NCI-H2029 (cell line): Measurements from ENCODE around the gene MBTD1.
"Not testable (repeated sequence)": the region's sequence is repeated elsewhere in the genome, so short reads cannot be mapped to it uniquely, and the experiment has no call there.

Experiments used
- DNase-seq: peaks from one replicate; lab custom pipeline; 2025; lab: John Stamatoyannopoulos, UW

The MBTD1 gene

GRCh38 chr17:51255673-51256072 is 4.2 kb downstream of the MBTD1 start:
- no peak for DNase-seq

- no peak for DNase-seq
Measured at GRCh38 chr17:51251010-51251409, 8.8 kb downstream of the MBTD1 start.

- no peak for DNase-seq
Measured at GRCh38 chr17:51250314-51250840, 9.5 kb downstream of the MBTD1 start.

- no peak for DNase-seq
Measured at GRCh38 chr17:51245535-51245934, 14.3 kb downstream of the MBTD1 start.

- DNase-seq, result no peak
Measured at GRCh38 chr17:51244041-51244440, 15.8 kb downstream of the MBTD1 start.

GRCh38 chr17:51240275-51240674 is 19.6 kb downstream of the MBTD1 start:
- DNase-seq, result no peak

GRCh38 chr17:51238255-51238887 is 21.5 kb downstream of the MBTD1 start:
- no peak for DNase-seq

GRCh38 chr17:51234162-51234561 is 25.7 kb downstream of the MBTD1 start:
- no peak for DNase-seq

GRCh38 chr17:51231999-51232398 is 27.9 kb downstream of the MBTD1 start:
- no peak for DNase-seq

GRCh38 chr17:51230306-51230705 is 29.5 kb downstream of the MBTD1 start:
- DNase-seq, result no peak

GRCh38 chr17:51229889-51230288 is 30.0 kb downstream of the MBTD1 start:
- DNase-seq, result no peak

- no peak for DNase-seq
Measured at GRCh38 chr17:51228161-51228560, 31.7 kb downstream of the MBTD1 start.

GRCh38 chr17:51225523-51225922 is 34.3 kb downstream of the MBTD1 start:
- DNase-seq, result not testable (repeated sequence)

GRCh38 chr17:51224402-51225262 is 35.2 kb downstream of the MBTD1 start:
- no peak for DNase-seq

GRCh38 chr17:51221322-51221721 is 38.5 kb downstream of the MBTD1 start:
- DNase-seq, result no peak

GRCh38 chr17:51217946-51218345 is 41.9 kb downstream of the MBTD1 start:
- DNase-seq, result peak; percentile 15

GRCh38 chr17:51214920-51215319 is 44.9 kb downstream of the MBTD1 start:
- DNase-seq, result no peak

- no peak for DNase-seq
Measured at GRCh38 chr17:51203838-51204237, 56.0 kb downstream of the MBTD1 start.

- DNase-seq, result no peak
Measured at GRCh38 chr17:51200846-51201245, 59.0 kb downstream of the MBTD1 start.

- no peak for DNase-seq
Measured at GRCh38 chr17:51200295-51200694, 59.6 kb downstream of the MBTD1 start.

- no peak for DNase-seq
Measured at GRCh38 chr17:51197754-51198153, 62.1 kb downstream of the MBTD1 start.

GRCh38 chr17:51191895-51192294 is 68.0 kb downstream of the MBTD1 start:
- DNase-seq, result no peak

GRCh38 chr17:51189628-51190027 is 70.2 kb downstream of the MBTD1 start:
- no peak for DNase-seq
